Body of pancreas (tissue), 4 donors: Measurements from ENCODE around the gene IL1R2. TPM values are rescaled to one million over a fixed set of nuclear protein-coding genes. Genes with fewer than 3 reads are reported as not detected.

Source experiments
- ATAC-seq: fragments of 150-250 bp; one replicate; pipeline ENCODE4 v1.9.1; 2016
- DNase-seq, 4 donors: peaks; one replicate each; pipeline ENCODE4 v3.0.0-alpha.2; 2019
- H3K27ac ChIP-seq, 4 donors: fragments of 200-600 bp; sonication (generic); 1 replicate in 3 of 4; 2 replicates in 1 of 4; pipeline versions ENCODE4 v1.5.1 to v1.6.1; 2016 to 2019; ENCODE audit warnings: mild to moderate bottlenecking in 1 of 4, mixed read lengths in 1 of 4, moderate library complexity in 1 of 4
- H3K27me3 ChIP-seq, 2 donors: fragments of 200-600 bp; sonication (generic); one replicate each; pipeline ENCODE4 v1.6.0; 2016; ENCODE audit warnings: mild to moderate bottlenecking in 1 of 2
- H3K36me3 ChIP-seq, 2 donors: fragments of 200-600 bp; sonication (generic); replicated peaks in 1 of 2; 2 replicates each; pipeline ENCODE4 v1.5.1; 2016; ENCODE audit warnings: low read depth in 2 of 2; ENCODE audit not compliant: insufficient read depth in 1 of 2
- H3K4me1 ChIP-seq: fragments of 200-600 bp; sonication (generic); one replicate; pipeline ENCODE4 v1.6.0; 2016
- H3K4me3 ChIP-seq, 2 donors: fragments of 200-600 bp; sonication (generic); 1 replicate in 1 of 2; 2 replicates in 1 of 2; pipeline ENCODE4 v1.5.1; 2016 to 2019
- H3K9me3 ChIP-seq, 3 donors: fragments of 200-600 bp; sonication (generic); 1 replicate in 2 of 3; 2 replicates in 1 of 3; pipeline ENCODE4 v1.5.1; 2016
- CTCF ChIP-seq, 7 experiments: fragments of 450-650 bp in 4 of 7; fragments of 200-600 bp in 3 of 7; sonication (generic) in 3 of 7; IDR thresholded peaks; one replicate each; pipeline ENCODE4 v1.5.1; 2016 to 2019; ENCODE audit warnings: antibody characterized with exemption in 7 of 7
- POLR2A ChIP-seq, 3 donors: fragments of 450-650 bp; IDR thresholded peaks; one replicate each; pipeline ENCODE4 v1.6.1; 2016; ENCODE audit warnings: antibody characterized with exemption in 3 of 3, mild to moderate bottlenecking in 2 of 3
- WGBS, 2 donors: methylation state at CpG; one replicate each; pipeline ENCODE4 v1.1.5; 2017; 5-methylcytosine and 5-hydroxymethylcytosine counted together
- intact Hi-C: fragments of 100-400 bp; cut with DNase I; formaldehyde crosslinking; loops from one replicate; pipeline ENCODE4 v1.15.1; 2023
- total RNA-seq, 2 donors: library from RNA; depleted of rRNA; stranded (reverse); fragments of >200 nt; gene quantifications; one replicate each; pipeline ENCODE4 v1.1.0, GENCODE V29; 2016

Gene IL1R2
- total RNA-seq, 2 donors from 2014 or later: 8.0 TPM; not detected in 1

DNA sequence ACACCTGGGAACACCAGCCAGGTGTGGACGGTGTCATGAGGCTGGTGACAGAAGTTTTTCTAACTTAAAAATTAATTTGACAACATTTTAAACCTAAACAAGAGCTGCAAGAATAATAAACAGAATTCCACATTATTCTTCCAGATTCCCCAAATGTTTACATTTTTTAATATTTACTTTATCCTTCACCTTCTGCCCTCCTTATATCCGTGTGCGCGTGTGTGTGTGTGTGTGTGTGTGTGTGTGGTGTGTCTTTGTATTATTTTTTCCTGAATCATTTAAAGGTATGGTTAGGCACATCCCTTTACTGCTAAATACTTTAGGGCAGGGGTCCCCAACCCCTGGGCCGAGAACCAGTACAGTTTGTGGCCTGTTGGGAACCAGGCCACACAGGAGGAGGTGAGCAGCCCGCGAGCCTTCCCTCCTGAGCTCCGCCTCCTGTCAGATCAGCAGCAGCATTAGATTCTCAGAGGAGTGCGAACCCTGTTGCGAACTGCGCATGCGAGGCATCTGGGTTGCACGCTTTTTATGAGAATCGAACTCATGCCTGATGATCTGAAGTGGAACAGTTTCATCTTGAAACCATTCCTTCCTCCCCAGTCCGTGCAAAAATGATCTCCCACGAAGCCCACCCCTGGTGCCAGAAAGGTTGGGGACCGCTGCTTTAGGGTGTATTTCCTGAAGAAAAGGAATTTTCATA, 16.4 kb upstream of the IL1R2 start:
- Histone ChIP-seq H3K9me3 (no peaks in the 10 kb centered on the region), H3K27ac (no peak overlapping the region), H3K4me3 (no peak overlapping the region), H3K27me3 (no peaks in the 10 kb centered on the region), H3K4me1 (no peaks in the 10 kb centered on the region), H3K36me3 (no peaks in the 10 kb centered on the region)
- DNase-seq (no peak), ATAC-seq (no peak)
- intact Hi-C loops: no loop called here
- TF ChIP-seq CTCF (IDR thresholded peaks at IDR 0.05) (no peak), POLR2A (IDR thresholded peaks at IDR 0.05) (no peak)
- 79 to 83% methylated on average over 17 of the region's 17 CpGs for WGBS, 2 donors

DNA sequence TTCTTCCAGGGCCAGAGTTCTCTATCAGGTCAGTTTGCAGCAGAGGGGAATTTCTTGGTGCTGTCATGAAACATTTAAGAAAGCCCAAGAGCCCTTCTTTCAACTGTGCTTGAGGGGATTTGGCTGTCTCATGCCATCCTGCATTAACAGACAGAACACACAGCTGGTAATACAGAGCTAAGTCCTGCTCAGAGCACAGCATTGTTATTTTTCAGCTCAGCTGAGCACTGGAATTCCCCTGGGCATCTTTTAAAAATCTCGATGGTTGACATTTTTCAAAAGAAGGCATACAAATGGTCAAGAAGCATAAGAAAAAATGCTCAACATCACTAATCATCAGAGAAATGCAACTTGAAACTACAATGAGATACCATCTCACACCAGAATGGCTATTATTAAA, 14.9 kb upstream of the IL1R2 start:
- ATAC-seq: no peak
- H3K36me3 ChIP-seq: no peaks in the 10 kb centered on the region
- H3K4me1 ChIP-seq: no peaks in the 10 kb centered on the region
- H3K27me3 ChIP-seq: no peaks in the 10 kb centered on the region
- WGBS, 2 donors: 39 to 44% methylated on average over 1 of the region's 1 CpG
- TF ChIP-seq POLR2A (IDR thresholded peaks at IDR 0.05): no peak
- no peak for TF ChIP-seq CTCF (IDR thresholded peaks at IDR 0.05)
- H3K27ac ChIP-seq: no peak overlapping the region
- H3K4me3 ChIP-seq: no peak overlapping the region
- no peak for DNase-seq
- intact Hi-C loops: no loop called here
- H3K9me3 ChIP-seq: no peaks in the 10 kb centered on the region

- intact Hi-C loops: no loop called here
These were observed 11.4 kb upstream of the IL1R2 start for GRCh38 chr2:101980368-101980767.

GRCh38 chr2:101981066-101981465, 10.7 kb upstream of the IL1R2 start:
- no peaks in the 10 kb centered on the region for H3K27me3 ChIP-seq
- no peak for TF ChIP-seq CTCF (IDR thresholded peaks at IDR 0.05)
- TF ChIP-seq POLR2A (IDR thresholded peaks at IDR 0.05): no peak
- no peaks in the 10 kb centered on the region for H3K4me1 ChIP-seq
- H3K36me3 ChIP-seq: no peaks in the 10 kb centered on the region
- DNase-seq (peak in 2 of 4 donors; percentile 29 to 34), ATAC-seq (no peak)
- intact Hi-C loops: no loop called here
- WGBS, 2 donors: 27 to 45% methylated on average over 4 to 5 of the region's 5 CpGs
- no peak overlapping the region for H3K27ac ChIP-seq
- H3K4me3 ChIP-seq: no peak overlapping the region
- H3K9me3 ChIP-seq: no peaks in the 10 kb centered on the region

More at GRCh38 chr2:101980368-101980767, 11.4 kb upstream of the IL1R2 start:
- no peak for ATAC-seq
- Histone ChIP-seq H3K36me3 (no peaks in the 10 kb centered on the region), H3K27ac (no peak overlapping the region), H3K4me1 (no peaks in the 10 kb centered on the region), H3K27me3 (no peaks in the 10 kb centered on the region), H3K4me3 (no peak overlapping the region), H3K9me3 (no peaks in the 10 kb centered on the region)
- TF ChIP-seq CTCF (IDR thresholded peaks at IDR 0.05) (no peak), POLR2A (IDR thresholded peaks at IDR 0.05) (no peak)
- whole genome bisulfite sequencing, 2 donors: 80 to 84% methylated on average over 6 to 7 of the region's 7 CpGs
- no peak for DNase-seq

DNA sequence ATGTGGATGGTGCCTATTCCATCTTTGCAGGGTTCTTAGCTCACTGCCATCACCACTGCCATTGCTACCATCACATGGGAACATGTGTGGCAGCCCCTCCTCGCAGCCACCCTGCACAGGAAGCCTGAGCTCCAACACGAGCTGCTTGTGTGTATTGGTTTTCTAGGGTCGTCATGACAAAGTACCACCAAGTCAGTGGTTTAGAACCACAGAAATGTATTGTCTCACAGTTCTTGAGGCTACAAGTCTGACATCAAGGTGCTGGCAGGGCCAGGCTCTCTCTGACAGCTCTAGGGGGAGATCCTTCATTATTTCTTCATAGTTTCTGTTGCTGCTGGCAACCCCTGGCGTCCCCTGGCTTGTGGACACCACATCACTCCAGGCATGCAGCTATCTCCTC, 10.3 kb upstream of the IL1R2 start:
- WGBS, 2 donors: 71 to 75% methylated on average over 4 of the region's 4 CpGs
- H3K27ac ChIP-seq: no peak overlapping the region
- intact Hi-C loops: no loop called here

More for the DNA sequence above, 10.3 kb upstream of the IL1R2 start:
- Histone ChIP-seq H3K36me3 (no peaks in the 10 kb centered on the region), H3K9me3 (no peaks in the 10 kb centered on the region), H3K27me3 (no peaks in the 10 kb centered on the region), H3K4me1 (no peaks in the 10 kb centered on the region), H3K4me3 (no peak overlapping the region)
- DNase-seq: no peak
- ATAC-seq: no peak
- TF ChIP-seq POLR2A (IDR thresholded peaks at IDR 0.05) (no peak), CTCF (IDR thresholded peaks at IDR 0.05) (no peak)
